ENCODE data around the gene ZBTB16.

Gene ZBTB16

GRCh38 chr11:114158886-114159285, 99.4 kb downstream of the ZBTB16 start:
- Histone ChIP-seq H3K27ac (replicated peaks) (no peak overlapping the region), H3K4me3 (replicated peaks; ENCODE audit: insufficient read depth, low read length) (no peak overlapping the region), H3K27me3 (ENCODE audit: insufficient read depth, poor library complexity, severe bottlenecking) (no peaks in the 10 kb centered on the region)
- TF ChIP-seq POLR2AphosphoS5 (IDR thresholded peaks at IDR 0.05; ENCODE audit: low read depth) (no peak), GABPA (IDR thresholded peaks at IDR 0.05; ENCODE audit: low read depth) (no peak), CTCF (IDR thresholded peaks at IDR 0.05; ENCODE audit: insufficient read depth, low read length) (no peak), SPI1 (IDR thresholded peaks at IDR 0.05; ENCODE audit: borderline replicate concordance, low read depth) (no peak), REST (IDR thresholded peaks at IDR 0.05; ENCODE audit: insufficient replicate concordance, low read depth) (no peak)
- DNase-seq (ENCODE audit: low read depth in 1 of 2, low spot score in 1 of 2) = no peak

- Histone ChIP-seq H3K27me3 (ENCODE audit: insufficient read depth, poor library complexity, severe bottlenecking) (no peaks in the 10 kb centered on the region), H3K4me3 (replicated peaks; ENCODE audit: insufficient read depth, low read length) (no peak overlapping the region), H3K27ac (replicated peaks) (no peak overlapping the region)
- no peak for TF ChIP-seq POLR2AphosphoS5 (IDR thresholded peaks at IDR 0.05; ENCODE audit: low read depth)
- no peak for TF ChIP-seq CTCF (IDR thresholded peaks at IDR 0.05; ENCODE audit: insufficient read depth, low read length)
- no peak for TF ChIP-seq REST (IDR thresholded peaks at IDR 0.05; ENCODE audit: insufficient replicate concordance, low read depth)
- no peak for TF ChIP-seq GABPA (IDR thresholded peaks at IDR 0.05; ENCODE audit: low read depth)
- no peak for TF ChIP-seq SPI1 (IDR thresholded peaks at IDR 0.05; ENCODE audit: borderline replicate concordance, low read depth)
- no peak for DNase-seq (ENCODE audit: low read depth in 1 of 2, low spot score in 1 of 2)
Measured at GRCh38 chr11:114159320-114159719, 99.8 kb downstream of the ZBTB16 start.

- peak; percentile 88 to 93 for DNase-seq (ENCODE audit: low read depth in 1 of 2, low spot score in 1 of 2)
- no peak for TF ChIP-seq CTCF (IDR thresholded peaks at IDR 0.05; ENCODE audit: insufficient read depth, low read length)
- TF ChIP-seq SPI1 (IDR thresholded peaks at IDR 0.05; ENCODE audit: borderline replicate concordance, low read depth) = peak; percentile 13; the same call in 1 of the 2 replicates
- TF ChIP-seq POLR2AphosphoS5 (IDR thresholded peaks at IDR 0.05; ENCODE audit: low read depth) = peak; percentile 84
- no peaks in the 10 kb centered on the region for H3K27me3 ChIP-seq (ENCODE audit: insufficient read depth, poor library complexity, severe bottlenecking)
- no peak overlapping the region for H3K4me3 ChIP-seq (replicated peaks; ENCODE audit: insufficient read depth, low read length)
- H3K27ac ChIP-seq (replicated peaks) = no peak overlapping the region
Measured at GRCh38 chr11:114159802-114160632, 100.5 kb downstream of the ZBTB16 start.

Measured in HL-60 (cell line).